Amniotic epithelial cell (primary cell): ENCODE results near the gene PRKAG2.
A peak's percentile ranks its signal among the peaks of the same experiment; 100 is the strongest.

Source experiments
- DNase-seq: peaks from one replicate; pipeline ENCODE4 v3.0.0-alpha.2; 2010; ENCODE audit warnings: low read depth

PRKAG2 gene

DNA sequence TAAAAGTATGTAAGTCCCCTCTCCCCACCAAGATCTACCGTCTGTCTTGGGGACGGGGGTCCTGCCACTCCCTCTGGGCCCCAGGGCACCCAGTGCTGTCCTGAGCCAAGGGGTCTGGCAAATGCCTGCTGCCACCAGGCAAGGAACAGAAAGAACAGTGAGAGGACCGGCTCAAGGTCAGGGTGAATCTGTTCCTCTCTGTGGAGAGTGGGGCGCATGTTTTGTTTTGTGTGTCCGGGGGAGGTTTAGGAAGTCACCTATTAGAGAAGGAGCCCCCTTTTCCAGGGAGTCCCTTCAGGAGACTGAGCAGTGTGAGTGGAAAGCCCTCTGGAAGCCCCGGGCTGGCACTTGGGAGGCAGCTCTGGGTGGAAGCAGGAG is 198.7 kb downstream of the PRKAG2 start:
- no peak for DNase-seq

DNA sequence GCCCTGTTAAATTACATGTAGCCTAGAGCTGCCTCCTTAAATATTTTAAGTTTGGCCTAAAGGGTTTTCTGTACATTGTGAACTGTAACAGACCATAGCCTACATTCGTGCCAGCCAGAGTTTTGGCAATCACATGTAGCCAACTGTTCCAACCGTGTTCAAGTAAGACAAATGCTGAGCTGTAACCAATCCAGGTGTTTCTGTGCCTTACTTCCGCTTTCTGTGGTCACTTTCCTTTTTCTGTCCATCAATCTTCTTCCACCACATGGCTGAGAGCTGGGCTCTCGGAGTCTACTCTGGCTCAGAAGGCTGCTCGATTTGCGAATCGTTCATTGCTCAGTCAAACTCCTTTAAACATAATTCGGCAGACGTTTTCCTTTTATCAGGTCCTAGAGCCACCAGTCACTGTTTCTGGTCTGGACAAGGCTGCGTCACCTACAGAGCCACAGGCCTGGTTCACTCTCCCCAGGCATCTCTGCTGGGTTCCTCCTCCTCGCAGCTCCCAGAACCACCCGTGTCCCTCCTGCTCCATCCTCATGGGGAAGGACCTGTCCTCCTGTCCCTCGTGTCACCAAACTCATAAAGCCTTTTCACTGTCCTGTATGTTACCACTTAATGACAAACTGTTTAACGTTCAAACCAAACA is 199.2 kb downstream of the PRKAG2 start:
- DNase-seq, result no peak

DNA sequence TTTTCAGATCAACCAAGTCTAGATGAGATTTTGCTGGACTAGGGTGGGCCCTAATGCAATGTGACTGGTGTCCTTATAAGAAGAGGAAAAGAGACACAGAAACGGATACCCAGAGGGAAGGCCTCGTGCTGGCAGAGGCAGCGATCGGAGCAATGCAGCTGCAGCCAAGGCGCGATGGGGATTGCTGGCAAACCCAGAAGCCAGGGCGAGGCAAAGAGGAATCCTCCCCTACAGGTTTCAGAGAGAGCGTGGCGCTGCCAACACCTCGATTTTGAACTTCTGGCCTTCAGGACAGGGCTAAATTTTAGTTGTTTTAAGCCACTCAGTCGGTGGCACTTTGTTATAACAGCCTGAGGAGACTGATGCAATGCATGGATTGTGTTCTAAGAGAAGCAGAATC is 200.2 kb downstream of the PRKAG2 start:
- DNase-seq, result no peak

DNA sequence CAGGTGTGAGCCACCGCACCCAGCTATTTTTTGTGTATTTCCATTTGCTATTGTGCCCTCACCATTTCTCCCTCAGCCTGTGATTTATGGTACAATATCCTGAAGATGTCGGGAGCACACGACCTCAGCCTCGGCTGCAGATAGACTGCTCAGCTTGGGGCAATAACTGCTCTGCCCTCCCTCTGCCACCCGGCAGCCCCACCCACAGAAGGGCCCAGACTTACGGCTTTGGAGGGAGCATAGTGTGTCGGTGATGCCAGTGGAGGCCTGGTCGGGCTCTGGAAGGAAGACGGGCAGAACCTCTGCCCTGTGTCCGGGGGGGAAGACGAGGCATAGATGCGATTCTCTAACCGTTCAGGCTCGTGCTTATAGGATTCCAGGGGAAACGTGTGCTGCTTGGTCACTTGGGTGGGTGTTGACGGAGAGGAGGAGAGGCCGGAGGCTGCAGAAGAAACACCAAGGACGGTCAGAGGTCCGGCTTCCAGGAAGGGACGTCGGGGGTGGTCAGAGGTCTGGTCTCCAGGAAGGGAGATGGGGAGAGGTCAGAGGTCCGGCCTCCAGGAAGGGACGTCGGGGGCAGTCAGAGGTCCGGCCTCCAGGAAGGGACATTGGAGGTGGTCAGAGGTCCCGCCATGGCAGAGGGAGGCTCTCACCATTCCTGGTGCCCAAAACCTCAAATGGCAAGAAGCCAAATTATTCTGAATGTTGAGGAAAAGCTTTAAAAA is 201.6 kb downstream of the PRKAG2 start:
- DNase-seq, result no peak

- no peak for DNase-seq
Observed at GRCh38 chr7:151674161-151674920, 202.6 kb downstream of the PRKAG2 start.

DNA sequence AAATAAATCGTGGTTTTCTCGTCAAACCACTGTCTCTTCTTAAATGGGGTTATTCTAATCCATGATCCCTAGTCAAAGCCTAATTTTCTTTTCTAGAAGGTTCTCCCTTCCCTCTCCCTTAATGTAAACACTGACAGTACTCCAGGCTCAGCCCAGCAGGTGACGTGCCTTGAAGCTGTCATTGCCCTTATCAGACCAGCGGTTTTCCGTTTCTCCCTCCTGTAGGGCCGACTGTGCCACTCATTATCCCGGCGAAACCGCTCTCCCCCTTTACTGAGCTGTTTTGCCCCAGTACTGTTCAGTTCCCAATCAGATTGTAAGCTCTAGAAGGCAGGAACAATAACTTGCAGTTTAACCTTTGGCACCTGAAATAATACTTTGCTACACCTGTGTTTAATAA is 203.7 kb downstream of the PRKAG2 start:
- peak; percentile 43 for DNase-seq

- peak; percentile 72 for DNase-seq
Observed at GRCh38 chr7:151672716-151673115, 204.2 kb downstream of the PRKAG2 start.

DNA sequence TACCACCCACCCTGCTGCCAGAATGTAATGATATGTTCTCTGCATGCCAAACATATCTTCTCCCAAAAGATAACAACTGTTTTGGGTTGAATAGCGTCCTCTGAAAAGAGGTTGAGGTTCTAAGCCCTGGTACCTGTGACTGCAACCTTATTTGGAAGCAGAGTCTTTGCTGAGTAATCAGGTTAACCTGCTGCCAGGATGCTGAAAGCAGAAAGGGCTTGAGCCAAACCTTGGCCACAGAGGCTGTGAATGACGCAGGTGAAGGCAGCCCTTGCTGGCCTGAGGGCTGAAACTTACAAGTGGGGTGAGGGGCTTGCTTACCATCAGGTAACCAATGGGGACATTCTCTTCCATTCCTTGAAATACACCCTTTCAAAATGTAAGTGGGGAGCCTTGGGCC is 205.4 kb downstream of the PRKAG2 start:
- no peak for DNase-seq

GRCh38 chr7:151669762-151670161 is 207.2 kb downstream of the PRKAG2 start:
- DNase-seq, result no peak

DNA sequence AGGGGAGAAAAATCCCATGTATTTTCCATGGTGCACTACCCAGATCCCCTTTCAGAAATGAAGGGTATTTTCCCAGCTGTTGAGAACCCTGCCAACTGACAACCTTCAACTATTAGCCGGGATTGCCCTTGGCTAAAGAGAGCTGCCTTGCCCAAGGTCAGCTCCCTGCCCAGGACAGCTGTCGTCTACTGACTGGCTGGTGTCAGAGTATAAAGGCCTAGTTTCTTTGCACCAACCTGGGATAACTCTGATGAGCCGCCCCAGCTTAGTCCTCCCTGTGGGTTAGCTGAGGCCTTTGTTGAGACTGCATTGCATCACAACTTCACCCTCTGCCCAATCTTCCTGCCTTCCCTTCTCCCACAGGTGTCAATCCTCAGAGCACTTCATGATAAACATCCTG is 210.0 kb downstream of the PRKAG2 start:
- DNase-seq, result no peak

DNA sequence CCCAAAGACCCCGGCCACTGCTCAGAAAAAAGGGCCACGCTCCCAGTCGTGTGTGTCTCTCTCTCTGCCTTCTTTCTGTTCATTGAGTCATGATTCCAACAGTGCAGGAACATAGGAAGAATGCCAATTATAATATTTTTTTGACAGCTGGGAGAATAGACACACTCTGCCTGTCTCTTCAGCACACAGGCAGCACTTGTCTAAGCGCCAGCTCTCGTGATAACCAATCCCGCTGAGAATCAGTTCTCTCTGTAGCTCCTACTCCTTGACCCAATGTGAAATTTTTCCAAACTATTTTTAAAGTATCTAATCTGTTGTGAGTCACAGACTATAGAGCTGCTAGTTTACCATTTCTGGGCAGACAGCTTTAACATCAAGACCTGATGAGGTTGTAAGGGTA is 211.5 kb downstream of the PRKAG2 start:
- DNase-seq, result peak; percentile 93

- DNase-seq, result no peak
Observed at GRCh38 chr7:151664268-151664667, 212.6 kb downstream of the PRKAG2 start.

- peak; percentile 30 for DNase-seq
Observed at GRCh38 chr7:151663382-151664100, 213.4 kb downstream of the PRKAG2 start.

GRCh38 chr7:151662251-151662826 is 214.6 kb downstream of the PRKAG2 start:
- DNase-seq, result no peak

- DNase-seq, result no peak
Observed at GRCh38 chr7:151661587-151661986, 215.3 kb downstream of the PRKAG2 start.

GRCh38 chr7:151660141-151660540 is 216.8 kb downstream of the PRKAG2 start:
- DNase-seq, result no peak

DNA sequence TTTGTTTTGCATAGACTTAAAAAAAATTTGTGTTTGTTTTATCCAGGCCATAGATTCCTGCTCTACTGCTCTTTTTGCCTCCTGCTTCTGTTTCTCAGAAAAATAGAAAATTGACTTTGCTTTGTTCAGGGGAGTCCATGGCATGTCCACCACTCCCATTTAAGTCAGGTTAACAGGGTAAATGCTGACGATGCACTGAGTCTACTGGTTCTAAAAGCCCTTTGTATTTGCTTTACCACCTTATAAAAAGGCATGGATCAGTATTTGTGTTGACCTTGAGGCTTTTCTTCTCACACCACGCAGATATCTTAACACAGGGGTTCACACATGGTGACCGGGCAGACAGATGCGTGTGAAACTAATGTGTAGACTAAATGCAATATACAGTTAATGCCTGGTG is 217.7 kb downstream of the PRKAG2 start:
- DNase-seq, result no peak

DNA sequence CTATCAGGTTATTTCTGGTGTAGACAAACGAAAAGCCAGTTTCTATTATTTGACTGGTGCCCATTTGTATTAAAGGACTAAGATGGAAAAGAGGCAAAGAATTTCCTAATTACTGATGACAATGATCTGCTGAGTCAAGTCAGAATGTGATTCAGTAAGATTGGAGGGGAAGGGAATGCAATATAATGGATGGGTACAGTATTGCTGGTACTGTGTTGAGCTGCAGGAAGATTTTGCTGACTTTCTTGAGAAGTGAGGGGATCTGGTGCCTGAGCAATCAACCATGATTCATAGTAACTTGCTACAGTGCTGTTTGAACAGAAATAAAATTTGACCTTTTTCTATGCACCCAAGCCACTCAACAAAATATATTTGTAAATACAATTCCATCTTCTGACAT is 218.1 kb downstream of the PRKAG2 start:
- DNase-seq, result peak; percentile 54

DNA sequence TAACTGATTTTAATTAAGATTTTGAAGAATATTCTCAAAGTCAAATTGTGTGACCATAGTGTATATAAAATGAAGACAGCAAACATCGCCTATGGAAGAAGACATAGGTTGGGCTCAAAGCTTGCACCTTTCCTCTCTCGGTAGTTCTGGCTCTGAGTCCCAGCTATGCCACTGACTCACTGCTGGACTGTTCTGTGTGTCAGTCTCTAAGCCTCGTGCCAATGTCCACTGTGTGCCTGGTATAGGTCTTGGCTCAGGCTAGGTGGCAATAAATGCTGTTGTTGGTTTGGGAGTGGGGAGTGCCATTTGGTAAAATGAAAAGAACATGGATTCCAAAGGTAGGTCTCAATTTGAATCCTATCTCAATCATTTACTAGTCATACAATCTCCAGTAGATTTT is 219.7 kb downstream of the PRKAG2 start:
- no peak for DNase-seq

- no peak for DNase-seq
Observed at GRCh38 chr7:151655555-151655954, 221.4 kb downstream of the PRKAG2 start.

DNA sequence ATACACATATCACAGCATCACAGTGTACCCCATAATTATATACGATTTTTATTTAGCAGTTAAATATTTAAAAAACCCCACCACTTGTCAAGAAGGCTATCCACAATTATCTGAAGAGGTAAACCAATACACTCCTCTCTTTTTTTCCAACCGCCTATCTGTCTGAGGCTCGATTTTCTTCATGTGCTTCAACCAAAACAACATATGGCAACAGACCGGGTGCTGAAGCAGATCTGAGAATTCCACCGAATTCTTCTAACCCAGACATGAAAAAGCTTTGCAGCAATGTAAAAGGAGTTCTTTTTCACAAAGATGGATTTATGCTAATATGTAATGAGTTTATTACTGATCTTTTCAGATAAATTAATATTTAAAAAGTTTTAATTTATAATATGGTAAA is 224.8 kb downstream of the PRKAG2 start:
- no peak for DNase-seq

DNA sequence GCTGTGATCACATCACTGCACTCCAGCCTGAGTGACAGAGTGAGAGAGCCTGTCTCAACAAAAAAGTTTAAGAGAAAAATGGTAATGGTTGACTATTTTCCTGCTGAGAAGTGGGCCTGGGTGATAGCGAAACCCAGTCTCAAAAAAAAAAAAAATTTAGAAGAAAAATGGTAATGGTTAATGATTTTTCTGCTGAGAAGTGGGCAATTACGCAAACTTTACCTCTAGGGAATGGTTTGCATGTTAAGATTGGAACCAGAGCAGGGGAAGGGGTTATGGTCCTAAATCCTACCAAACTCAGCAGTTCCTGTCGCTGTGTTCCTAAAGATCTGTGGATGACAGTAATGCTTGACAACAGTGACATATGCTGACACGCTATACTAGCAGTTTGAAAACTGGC is 226.8 kb downstream of the PRKAG2 start:
- DNase-seq, result no peak
